LNCAP (cell line): ENCODE data around the gene PATJ.

Experiments used
- TF ChIP-seq, protein P1 (sequence below): fragments of 450-650 bp; IDR thresholded peaks from 2 replicates; pipeline ENCODE4 v1.5.1; 2017; ENCODE audit warnings: mild to moderate bottlenecking

The PATJ gene

GRCh38 chr1:61936839-61937238 is 194.6 kb downstream of the PATJ start:
- TF ChIP-seq, protein P1, sequence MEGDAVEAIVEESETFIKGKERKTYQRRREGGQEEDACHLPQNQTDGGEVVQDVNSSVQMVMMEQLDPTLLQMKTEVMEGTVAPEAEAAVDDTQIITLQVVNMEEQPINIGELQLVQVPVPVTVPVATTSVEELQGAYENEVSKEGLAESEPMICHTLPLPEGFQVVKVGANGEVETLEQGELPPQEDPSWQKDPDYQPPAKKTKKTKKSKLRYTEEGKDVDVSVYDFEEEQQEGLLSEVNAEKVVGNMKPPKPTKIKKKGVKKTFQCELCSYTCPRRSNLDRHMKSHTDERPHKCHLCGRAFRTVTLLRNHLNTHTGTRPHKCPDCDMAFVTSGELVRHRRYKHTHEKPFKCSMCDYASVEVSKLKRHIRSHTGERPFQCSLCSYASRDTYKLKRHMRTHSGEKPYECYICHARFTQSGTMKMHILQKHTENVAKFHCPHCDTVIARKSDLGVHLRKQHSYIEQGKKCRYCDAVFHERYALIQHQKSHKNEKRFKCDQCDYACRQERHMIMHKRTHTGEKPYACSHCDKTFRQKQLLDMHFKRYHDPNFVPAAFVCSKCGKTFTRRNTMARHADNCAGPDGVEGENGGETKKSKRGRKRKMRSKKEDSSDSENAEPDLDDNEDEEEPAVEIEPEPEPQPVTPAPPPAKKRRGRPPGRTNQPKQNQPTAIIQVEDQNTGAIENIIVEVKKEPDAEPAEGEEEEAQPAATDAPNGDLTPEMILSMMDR = no peak

DNA sequence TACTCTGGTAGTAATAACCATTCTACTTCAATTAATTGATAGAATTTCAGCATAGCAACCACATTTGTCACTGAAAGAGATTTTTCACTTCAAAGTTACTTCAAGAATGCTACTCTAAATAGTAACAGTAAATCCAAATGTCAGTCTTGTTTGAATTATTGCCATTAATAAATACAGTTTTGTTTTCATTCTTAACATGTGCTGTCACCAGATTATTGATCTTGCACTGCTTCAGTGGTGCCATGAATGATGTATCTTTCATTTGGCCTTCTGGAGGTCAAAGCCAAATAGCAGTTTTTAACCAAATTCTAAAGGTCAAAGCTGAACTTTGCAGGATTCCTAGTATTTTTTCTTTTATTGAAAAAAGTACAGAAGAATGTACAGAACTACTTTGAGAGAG is 199.5 kb downstream of the PATJ start:
- TF ChIP-seq, protein P1 = no peak

DNA sequence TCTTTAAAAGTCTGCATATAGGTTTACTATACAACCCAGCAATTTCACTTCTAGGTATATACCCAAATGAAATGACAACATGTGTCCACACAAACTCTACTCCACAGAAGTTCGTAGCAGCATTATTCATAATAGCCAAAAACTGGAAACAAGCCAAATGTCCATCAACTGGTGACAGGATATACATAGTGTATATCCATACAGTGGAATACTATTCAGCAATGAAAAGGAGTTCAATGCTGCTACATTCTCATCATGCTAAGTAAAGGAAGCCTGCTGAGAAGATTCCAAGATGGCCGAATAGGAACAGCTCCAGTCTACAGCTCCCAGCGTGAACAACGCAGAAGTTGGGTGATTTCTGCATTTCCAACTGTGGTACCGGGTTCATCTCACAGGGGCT is 200.6 kb downstream of the PATJ start:
- TF ChIP-seq, protein P1 = no peak

DNA sequence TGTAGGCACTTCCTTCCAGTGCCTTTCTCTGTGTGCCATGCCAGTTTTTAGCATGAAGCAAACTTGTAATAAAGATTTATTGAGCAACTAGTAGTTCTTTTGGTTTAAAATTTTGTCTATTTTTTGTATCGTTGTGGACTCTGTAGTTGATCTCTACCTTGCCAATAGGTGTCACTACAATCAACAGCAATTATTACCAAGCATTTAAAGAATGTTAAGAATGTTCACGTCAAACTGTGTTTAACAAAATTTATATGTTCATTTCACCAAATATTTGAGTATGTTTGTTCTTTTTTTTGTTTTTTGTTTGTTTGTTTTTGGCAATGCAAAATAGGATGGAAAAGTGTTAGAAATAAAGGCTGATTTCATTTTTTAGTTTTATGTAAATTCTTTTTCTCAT is 208.1 kb downstream of the PATJ start:
- TF ChIP-seq, protein P1 = peak; percentile 65

DNA sequence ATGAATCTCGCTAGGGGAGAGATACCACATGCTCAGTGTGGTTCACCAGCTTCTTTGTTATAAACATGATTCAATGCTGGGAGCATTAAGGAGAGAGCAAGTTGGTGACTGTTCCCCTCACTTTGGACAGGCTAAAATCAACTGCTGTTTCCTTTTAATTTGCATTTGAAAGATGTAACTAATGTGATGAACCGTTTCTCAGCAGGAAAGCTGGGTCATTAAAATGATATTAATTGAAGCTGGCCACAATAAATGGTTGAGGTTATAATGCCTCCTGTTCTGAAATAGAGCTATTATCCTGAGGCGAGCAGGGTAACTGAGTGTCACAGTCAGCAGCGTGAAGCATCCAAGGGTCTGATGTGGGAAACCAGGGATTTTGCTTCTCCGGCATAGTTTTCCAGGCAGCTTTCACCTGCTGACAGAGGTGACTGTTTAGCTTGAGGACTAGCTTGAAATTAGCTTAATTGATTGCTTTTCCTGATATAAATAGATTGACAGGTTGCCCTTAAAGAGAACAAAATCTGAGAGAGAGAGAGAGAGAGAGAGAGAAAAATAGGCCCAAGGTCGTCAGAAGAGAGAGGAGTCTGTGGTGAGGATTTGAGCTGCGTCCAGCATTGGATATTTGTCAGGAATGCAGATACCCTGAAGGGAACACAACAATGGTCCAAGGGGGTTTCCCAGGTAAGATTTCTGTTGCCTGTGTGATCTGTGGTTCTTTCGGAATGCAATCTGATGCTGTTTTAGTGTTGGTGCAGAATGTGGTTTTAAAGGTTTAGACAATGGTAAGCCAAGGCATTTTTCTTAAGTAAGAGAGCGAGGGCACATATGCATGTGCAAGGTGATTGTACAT is 209.7 kb downstream of the PATJ start:
- TF ChIP-seq, protein P1 = no peak

DNA sequence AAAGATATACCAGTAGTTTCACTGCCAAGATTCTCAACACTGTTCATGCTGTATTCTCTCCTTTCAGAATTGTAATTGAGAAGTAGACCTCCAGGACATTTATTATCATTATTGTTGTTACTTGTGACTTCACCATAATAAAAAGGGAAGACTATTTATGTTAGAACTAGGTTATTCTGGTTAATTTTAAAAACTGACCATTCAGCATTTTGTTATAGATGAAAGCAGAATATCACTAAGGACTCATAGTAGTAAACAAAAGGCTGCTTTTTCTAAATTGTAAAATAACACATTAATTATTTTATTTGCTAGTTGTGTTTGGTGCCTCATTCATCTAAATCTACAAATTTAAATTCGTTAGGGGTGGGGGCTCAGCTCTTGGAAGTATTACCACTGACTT is 210.4 kb downstream of the PATJ start:
- TF ChIP-seq, protein P1 = no peak

- TF ChIP-seq, protein P1 = no peak
Measured at GRCh38 chr1:61953076-61953789, 211.0 kb downstream of the PATJ start.
